PFSK-1 (cell line): ENCODE results near the gene IFI35.

Source experiments
- FOXP2 ChIP-seq: optimal IDR thresholded peaks from 2 replicates; pipeline ENCODE3; 2011; ENCODE audit warnings: borderline replicate concordance, control low read depth, inconsistent platforms; ENCODE audit not compliant: insufficient read depth; ENCODE audit errors: extremely low read length, extremely low read depth
- POLR2AphosphoS5 ChIP-seq: IDR thresholded peaks from 2 replicates; pipeline ENCODE4 v1.6.1; 2012; ENCODE audit warnings: low read depth, mild to moderate bottlenecking, control low read depth, low read length, moderate library complexity
- SIN3A ChIP-seq: IDR thresholded peaks from 2 replicates; pipeline ENCODE4 v1.6.1; 2012; ENCODE audit warnings: mild to moderate bottlenecking, low read length, moderate library complexity, borderline replicate concordance; ENCODE audit not compliant: insufficient read depth
- TAF1 ChIP-seq: IDR thresholded peaks from 2 replicates; pipeline ENCODE4 v1.6.1; 2012; ENCODE audit warnings: low read length, control low read depth, borderline replicate concordance; ENCODE audit not compliant: insufficient read depth
- TF ChIP-seq, protein P1 (sequence below), 2 experiments: IDR thresholded peaks; 2 replicates each; pipeline versions ENCODE4 v1.6.1 to v1.8.0; 2011 to 2012; ENCODE audit warnings: low read depth in 2 of 2, low read length in 2 of 2, control low read depth in 1 of 2, inconsistent platforms in 1 of 2, mild to moderate bottlenecking in 1 of 2, moderate library complexity in 1 of 2; ENCODE audit not compliant: insufficient read depth in 1 of 2

- TF ChIP-seq TAF1 (no peak), POLR2AphosphoS5 (no peak), SIN3A (no peak), FOXP2 (no peak)
- TF ChIP-seq, protein P1, sequence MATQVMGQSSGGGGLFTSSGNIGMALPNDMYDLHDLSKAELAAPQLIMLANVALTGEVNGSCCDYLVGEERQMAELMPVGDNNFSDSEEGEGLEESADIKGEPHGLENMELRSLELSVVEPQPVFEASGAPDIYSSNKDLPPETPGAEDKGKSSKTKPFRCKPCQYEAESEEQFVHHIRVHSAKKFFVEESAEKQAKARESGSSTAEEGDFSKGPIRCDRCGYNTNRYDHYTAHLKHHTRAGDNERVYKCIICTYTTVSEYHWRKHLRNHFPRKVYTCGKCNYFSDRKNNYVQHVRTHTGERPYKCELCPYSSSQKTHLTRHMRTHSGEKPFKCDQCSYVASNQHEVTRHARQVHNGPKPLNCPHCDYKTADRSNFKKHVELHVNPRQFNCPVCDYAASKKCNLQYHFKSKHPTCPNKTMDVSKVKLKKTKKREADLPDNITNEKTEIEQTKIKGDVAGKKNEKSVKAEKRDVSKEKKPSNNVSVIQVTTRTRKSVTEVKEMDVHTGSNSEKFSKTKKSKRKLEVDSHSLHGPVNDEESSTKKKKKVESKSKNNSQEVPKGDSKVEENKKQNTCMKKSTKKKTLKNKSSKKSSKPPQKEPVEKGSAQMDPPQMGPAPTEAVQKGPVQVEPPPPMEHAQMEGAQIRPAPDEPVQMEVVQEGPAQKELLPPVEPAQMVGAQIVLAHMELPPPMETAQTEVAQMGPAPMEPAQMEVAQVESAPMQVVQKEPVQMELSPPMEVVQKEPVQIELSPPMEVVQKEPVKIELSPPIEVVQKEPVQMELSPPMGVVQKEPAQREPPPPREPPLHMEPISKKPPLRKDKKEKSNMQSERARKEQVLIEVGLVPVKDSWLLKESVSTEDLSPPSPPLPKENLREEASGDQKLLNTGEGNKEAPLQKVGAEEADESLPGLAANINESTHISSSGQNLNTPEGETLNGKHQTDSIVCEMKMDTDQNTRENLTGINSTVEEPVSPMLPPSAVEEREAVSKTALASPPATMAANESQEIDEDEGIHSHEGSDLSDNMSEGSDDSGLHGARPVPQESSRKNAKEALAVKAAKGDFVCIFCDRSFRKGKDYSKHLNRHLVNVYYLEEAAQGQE (IDR thresholded peaks at IDR 0.05; ENCODE audit: insufficient read depth in 1 of 2, low read depth in 2 of 2, low read length in 2 of 2), result no peak
These were observed 20.8 kb downstream of the IFI35 start for GRCh38 chr17:43027091-43028032.
